ENCODE measurements around the gene FAM78B.

The FAM78B gene

DNA sequence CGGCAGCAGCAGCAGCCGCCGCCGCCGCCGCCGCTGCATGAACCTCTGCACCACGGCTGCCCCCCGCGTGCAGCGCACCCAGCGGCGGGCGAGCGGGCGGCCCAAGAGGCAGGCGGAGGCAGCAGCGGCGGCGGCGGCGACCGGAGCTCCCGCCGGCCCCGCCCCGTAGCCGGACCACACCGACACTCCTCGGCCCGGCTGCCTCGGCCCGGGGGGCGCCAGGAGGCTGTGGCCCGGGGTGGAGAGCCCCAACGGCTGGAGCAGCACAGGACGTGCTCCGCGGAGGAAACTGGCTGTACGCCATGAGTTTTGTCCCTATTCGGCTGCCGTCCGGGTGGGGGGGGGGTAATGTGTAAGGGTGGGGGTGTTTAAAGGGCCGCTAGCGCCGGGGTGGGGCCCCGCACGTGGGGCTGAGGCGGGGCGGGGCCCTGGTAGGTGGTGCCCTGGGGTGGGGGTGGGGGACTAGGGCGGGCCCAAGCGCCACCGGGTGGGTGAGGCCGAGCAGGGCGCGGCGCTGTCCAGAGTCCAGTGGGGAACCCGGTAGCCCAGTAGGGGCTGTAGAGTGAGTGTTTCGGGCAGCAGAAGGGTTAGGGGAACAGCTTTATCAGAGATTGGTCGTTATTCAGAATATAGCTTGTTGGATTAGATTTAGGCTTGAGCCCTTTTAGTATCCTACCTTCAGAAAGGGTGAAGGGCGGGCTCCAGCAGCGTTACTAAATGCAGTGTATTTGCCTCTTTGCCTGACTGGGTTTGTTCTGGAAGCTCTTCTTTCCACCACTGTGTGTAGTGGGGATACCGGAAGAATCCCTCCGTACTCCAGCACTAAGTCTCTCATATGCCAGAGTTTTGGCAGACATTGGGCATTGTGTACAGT is at the start of gene FAM78B:
FAM78B (minus strand) TSS at position 304 of the 874 bp plus-strand sequence. CDS start 753 bp downstream, outside the sequence.
- peak; percentile 50 for DNase-seq

DNA sequence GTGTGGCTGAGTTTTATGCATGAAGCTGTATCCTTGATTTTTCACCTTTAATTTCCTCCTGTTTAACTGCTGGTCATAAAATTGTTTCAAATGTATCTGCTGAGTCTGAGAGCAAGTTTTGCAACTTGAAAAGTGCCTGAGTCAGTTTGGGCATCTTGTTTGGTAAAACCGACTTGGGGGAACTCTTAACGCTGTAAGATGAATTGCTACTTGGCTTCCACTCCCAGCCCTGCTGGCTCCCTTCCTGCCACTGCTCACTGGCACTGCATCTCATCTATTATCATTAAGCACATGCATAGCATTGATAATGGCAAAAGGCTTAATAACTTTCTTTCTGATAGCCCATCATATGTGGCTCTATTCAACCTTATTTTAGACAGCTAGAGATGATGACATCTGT is 35.7 kb upstream of the FAM78B start:
- no peak for DNase-seq

DNA sequence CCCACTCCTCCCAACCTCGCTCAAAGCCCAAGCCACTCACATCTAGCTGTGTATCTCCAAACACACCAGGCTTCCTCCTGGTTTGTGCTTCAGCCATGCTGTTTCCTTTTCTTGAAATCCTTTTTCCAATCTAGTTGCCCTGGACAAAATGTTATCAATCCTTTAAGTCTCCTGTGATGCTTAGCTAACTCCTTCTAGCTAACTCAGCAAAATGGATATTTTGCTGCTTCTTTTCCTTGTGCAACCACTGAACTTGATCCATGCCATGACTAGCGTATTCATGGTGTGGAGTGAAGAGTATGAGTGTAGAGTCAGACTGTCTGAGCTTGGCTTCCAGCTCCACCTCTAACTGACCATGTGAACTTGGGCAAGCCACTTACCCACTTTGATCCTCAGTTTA is 33.9 kb upstream of the FAM78B start:
- DNase-seq: no peak

- DNase-seq: no peak
Measured at GRCh38 chr1:166197597-166197996, 30.8 kb upstream of the FAM78B start.

- no peak for DNase-seq
Measured at GRCh38 chr1:166197141-166197540, 30.3 kb upstream of the FAM78B start.

GRCh38 chr1:166193057-166193698 is 26.4 kb upstream of the FAM78B start:
- no peak for DNase-seq

- no peak for DNase-seq
Measured at GRCh38 chr1:166190400-166190799, 23.6 kb upstream of the FAM78B start.

GRCh38 chr1:166189126-166189525 is 22.3 kb upstream of the FAM78B start:
- no peak for DNase-seq

DNA sequence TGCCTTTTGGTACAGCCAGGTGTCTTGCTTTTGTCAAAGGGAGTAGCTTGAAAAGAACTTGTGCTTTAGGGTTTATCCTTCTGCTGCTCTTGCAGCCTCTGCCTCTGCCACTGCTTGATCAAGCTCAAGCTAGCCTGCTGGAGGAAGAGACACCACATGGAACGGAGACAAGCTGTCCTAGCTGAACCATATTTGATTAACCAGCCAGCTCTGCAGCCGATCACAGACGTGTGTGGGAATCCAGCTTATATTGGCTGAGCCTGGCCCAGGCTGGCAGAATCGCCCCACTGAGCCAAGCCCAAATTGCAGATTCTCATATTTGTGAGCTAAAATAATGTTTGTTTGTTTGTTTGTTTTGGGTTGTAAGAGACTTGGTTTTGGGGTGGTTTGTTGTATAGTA is 18.7 kb upstream of the FAM78B start:
- DNase-seq: no peak

GRCh38 chr1:166184897-166185296 is 18.1 kb upstream of the FAM78B start:
- DNase-seq: no peak

- no peak for DNase-seq
Measured at GRCh38 chr1:166184012-166184411, 17.2 kb upstream of the FAM78B start.

GRCh38 chr1:166182281-166182680 is 15.5 kb upstream of the FAM78B start:
- no peak for DNase-seq

DNA sequence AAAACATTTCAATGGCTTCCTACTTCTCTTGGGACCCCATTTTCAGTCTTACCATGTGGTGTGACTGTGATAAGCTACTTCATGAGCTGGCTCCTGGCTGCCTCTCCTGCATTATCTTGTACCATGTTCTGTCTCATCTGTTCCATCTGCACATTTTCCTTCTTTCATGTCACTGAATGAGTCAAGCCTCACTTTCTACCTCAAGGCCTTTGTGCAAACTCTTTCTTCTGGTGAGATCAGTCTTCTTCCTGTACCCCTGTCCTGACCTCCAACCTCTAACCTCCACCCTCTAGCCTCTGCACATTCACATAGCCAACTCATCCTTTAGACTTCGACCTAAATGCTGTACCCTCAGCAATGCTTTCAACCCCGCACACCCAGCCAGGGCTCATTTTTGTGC is 9.6 kb upstream of the FAM78B start:
- no peak for DNase-seq

- DNase-seq: no peak
Measured at GRCh38 chr1:166175032-166175431, 8.2 kb upstream of the FAM78B start.

GRCh38 chr1:166174108-166174507 is 7.3 kb upstream of the FAM78B start:
- DNase-seq: no peak

GRCh38 chr1:166172106-166172505 is 5.3 kb upstream of the FAM78B start:
- DNase-seq: no peak

DNA sequence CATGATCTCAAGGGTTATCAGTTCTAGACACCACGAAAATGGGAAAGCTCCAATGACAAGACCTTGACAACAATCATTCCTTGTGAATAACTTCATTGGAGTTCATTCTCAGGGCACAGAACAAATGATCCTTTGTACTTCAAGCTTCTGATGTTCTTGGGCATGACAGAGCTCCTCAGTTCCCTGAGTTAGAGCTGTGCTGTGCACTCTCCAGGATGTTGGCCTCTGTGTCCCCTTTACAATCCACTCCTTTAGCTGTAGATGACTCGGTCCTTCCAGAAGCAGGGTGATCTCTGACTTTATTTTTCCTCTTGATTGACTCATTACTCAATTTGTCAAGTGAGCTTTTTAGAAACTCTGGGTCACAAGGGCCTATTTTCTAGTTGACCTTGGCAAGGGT is 3.9 kb upstream of the FAM78B start:
- no peak for DNase-seq

GRCh38 chr1:166170075-166170474 is 3.3 kb upstream of the FAM78B start:
- no peak for DNase-seq

DNA sequence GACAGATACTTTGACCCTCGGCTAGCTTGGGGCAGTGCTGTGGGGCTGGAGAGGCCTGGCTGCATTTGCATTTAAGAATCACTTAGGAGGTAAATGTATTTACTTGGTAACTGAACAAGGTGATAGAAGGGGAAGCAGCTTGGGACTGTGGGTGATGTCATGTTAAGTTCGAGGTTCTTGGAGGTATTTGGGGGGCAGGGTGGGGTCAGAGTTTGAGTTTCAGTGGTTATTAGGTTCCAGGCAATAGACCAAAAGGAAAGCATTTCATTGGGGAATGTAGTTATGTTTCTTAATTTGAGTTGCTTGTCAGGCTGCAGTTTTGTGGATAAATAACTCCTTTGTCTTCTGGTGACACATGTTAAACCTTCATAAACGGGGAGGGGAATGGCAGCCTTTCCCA is 2.4 kb upstream of the FAM78B start:
- no peak for DNase-seq

DNA sequence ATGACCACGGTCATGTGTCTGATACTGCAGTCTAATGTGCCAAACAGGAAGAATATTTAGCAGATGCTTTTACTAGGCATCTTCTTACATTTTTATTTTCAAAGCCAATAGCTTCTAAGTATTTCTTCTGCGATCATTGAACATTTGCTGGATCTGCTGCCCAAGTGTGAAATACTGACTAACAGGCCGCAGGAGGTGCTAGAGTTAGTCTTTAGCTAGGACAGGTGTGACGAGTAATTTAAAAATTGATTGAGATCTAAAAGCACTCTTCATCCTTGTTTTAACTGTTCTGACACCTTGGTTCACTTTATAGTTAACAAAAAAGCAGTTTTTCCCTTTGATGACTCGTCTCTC is 748 bp upstream of the FAM78B start:
- no peak for DNase-seq

GRCh38 chr1:166166329-166166697 is 488 bp downstream of the FAM78B start:
- DNase-seq: no peak

GRCh38 chr1:166165661-166166328 is 1.0 kb downstream of the FAM78B start:
- no peak for DNase-seq

DNA sequence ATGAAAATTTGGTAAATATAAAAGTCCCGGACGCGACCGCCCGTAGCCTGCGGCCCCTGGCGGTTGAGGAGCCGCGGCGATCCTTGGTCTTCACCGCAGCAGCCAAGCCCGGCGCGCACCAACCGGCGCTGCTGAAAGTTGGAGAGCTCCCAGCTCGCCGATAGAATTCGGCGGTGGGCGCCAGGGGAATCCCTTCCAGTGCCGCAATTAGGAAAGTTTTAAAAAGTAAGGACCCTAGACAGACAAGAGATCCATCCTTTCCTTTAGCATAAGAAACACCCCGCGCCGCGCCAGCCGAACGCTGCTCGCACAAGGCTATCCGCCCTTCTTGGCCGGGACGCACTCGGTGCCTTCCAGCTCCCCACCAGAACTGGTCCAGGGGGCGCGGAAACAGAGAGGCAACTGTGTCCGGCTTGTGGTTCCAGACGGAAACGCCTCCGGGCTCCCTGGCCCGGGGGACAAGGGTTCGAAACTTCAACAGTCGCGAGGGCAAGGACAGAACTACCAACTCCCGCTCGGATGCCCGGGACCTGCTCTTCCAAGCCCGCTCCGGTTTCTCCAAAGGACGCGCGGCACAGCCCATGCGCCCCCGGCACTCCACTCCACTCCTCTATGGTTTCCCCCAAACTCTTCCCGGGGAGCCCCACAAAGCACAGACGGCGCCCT is 1.7 kb downstream of the FAM78B start:
- peak; percentile 49 for DNase-seq

- no peak for DNase-seq
Measured at GRCh38 chr1:166164646-166164994, 2.2 kb downstream of the FAM78B start.

All from DMS 273 treated with DMSO at 0.1 percent for 48 hours (cell line).